ENCODE results near the gene COPS6.

DNA sequence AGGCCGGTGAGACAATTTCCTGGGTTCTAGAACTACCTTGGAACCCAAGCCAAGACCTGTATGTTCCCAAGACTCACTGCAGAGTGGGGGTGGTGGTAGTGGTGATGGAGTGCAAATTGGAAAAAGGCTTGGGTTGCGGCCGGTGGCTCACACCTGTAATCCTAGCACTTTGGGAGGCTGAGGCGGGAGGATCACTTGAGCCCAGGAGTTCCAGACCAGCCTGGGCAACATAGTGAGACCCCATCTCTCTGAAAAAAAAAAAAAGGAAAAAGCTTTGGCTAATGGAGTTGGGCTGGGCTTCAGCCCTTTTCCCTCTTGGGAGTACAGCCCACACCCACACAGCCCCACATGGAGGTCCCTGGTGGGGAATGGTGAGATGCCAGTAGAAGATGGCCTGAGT lies 16.8 kb downstream of the COPS6 start:
- TF ChIP-seq, protein P1, sequence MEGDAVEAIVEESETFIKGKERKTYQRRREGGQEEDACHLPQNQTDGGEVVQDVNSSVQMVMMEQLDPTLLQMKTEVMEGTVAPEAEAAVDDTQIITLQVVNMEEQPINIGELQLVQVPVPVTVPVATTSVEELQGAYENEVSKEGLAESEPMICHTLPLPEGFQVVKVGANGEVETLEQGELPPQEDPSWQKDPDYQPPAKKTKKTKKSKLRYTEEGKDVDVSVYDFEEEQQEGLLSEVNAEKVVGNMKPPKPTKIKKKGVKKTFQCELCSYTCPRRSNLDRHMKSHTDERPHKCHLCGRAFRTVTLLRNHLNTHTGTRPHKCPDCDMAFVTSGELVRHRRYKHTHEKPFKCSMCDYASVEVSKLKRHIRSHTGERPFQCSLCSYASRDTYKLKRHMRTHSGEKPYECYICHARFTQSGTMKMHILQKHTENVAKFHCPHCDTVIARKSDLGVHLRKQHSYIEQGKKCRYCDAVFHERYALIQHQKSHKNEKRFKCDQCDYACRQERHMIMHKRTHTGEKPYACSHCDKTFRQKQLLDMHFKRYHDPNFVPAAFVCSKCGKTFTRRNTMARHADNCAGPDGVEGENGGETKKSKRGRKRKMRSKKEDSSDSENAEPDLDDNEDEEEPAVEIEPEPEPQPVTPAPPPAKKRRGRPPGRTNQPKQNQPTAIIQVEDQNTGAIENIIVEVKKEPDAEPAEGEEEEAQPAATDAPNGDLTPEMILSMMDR (IDR thresholded peaks at IDR 0.05) = no peak
- TF ChIP-seq POLR2A (IDR thresholded peaks at IDR 0.05) = no peak

All from thyroid gland (tissue), 4 donors.